Stimulated activated CD4-positive, alpha-beta T cell treated with anti-CD3 and anti-CD28 coated beads, Interleukin-1b, Interleukin-23, amount 100 ng/mL, for 1 hour (primary cell): ENCODE data around the gene CMC1.
A peak's percentile ranks its signal among the peaks of the same experiment; 100 is the strongest.
"Not testable (repeated sequence)": the region's sequence is repeated elsewhere in the genome, so short reads cannot be mapped to it uniquely, and the experiment has no call there.

Source experiments
- DNase-seq, 2 donors: peaks; one replicate each; pipeline ENCODE4 v3.0.0-alpha.2; 2020; ENCODE audit warnings: low read depth in 2 of 2

CMC1 gene, protein sequence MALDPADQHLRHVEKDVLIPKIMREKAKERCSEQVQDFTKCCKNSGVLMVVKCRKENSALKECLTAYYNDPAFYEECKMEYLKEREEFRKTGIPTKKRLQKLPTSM

GRCh38 chr3:28241221-28242160 lies at the start of gene CMC1:
CMC1 (plus strand) TSS chr3:28241619; CDS start chr3:28241794, 175 bp downstream.
- peak; percentile 62 to 89 for DNase-seq

DNA sequence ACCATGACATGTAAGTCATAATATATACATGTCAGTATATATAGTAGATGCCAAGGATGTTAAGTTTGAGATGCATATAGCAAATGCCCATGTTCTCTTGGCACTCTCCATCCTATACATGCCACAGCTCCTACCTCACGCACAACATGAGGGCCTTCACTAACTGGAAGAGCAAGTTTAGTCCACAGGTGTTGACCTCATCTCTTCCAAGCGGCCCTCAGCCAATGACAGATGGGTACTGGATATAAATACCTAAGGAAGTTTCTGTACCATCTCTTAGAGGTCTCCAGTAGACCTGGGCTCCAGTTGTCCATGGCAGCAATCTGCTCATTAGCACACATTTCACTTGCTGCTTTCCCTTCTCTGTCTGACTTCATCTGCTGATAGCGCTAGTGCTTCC lies 43.3 kb upstream of the CMC1 start:
- no peak for DNase-seq

- DNase-seq: no peak
Measured at GRCh38 chr3:28198974-28199373, 42.4 kb upstream of the CMC1 start.

- not testable (repeated sequence) for DNase-seq
Measured at GRCh38 chr3:28199643-28200042, 41.8 kb upstream of the CMC1 start.

GRCh38 chr3:28200366-28200848 lies 41.0 kb upstream of the CMC1 start:
- not testable (repeated sequence) for DNase-seq

DNA sequence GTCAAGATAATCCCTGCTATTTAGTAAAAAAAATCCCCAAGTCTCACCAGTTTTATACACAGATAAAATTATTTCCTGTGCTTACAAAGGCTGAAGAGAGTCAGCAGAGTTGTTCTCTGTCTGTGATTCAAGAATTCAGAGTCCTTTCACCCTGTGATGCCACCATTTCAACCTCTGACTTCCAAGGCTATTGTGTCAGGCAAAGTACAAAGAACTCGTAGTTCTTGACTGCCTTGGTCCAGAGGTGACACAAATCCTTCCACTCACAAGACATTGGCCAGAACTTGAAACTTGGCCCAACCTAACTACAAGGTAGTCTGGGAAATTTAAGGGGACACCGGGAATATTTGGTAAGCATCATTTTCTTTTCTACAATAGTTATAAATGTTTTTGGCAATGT lies 34.9 kb upstream of the CMC1 start:
- DNase-seq: no peak

DNA sequence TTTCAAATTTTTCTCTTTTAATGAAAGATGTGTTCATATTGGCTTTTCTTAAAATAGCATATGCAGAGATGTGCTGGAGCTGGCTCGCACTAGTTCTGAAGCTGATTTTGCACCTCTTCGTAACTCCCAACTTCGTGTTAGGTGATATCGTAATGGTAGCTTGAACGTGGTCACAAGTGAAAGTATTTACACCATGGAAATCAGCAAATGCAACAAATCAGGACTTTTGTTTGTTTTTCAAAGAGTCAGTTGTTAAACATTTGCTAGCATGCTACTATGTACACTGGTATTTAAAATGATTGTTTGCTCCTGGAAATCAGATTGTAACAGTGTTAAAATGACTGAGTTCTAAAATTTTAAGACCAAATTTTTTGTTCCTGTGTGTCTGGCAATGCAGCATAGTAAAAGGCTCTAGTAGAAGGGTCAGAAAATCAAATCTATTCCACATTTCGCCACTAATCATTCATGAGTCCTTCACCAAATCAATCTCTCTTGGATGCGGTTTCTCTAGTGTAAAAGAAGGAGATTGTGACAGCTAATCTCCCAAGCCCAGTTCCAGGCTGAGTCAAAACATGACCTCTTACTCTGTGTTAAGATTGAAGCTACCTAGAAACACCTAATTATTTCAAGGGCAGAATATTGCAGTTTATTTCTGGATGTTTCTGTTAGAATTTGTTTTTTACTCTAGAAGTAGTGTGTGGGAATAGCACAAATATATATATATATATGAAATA lies 34.3 kb upstream of the CMC1 start:
- DNase-seq: no peak

- no peak for DNase-seq
Measured at GRCh38 chr3:28210968-28211713, 30.3 kb upstream of the CMC1 start.

DNA sequence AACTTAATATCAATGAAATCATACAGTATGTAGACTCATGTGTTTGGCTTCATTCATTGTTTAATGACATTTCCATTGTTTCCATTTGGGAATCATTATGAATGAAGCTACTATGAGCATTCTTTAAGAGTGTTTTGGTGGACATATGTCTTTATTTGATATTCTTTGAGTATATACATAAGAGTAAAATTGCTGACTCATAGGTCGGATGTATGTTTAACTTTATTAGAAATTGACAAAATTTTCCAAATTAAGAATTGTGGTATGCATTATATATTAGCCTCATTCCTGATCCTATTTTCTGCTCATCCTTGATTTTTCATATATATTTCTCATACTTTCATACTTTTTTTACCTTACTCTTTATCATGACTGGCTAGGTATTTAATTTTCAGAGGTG lies 28.7 kb upstream of the CMC1 start:
- DNase-seq: no peak

DNA sequence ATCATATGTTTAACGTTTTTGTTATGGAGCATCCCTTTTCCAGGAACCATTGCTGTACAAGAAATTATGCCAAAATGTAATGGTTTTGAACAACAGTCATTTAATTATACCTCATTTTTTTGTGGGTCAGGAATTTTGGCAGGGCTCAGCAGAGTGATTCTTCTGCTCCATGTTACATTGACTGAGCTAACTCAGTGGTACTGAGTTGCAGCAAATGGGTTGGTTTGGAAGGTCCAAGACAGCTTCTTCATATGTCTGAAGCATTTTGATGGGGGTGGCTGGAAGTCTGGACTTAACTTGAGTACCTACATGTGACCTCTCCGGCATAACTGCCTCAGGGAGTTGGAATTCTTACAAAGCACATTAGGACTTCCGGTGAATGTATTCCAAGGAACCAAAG lies 26.0 kb upstream of the CMC1 start:
- no peak for DNase-seq

GRCh38 chr3:28218071-28218916 lies 23.1 kb upstream of the CMC1 start:
- DNase-seq: no peak

DNA sequence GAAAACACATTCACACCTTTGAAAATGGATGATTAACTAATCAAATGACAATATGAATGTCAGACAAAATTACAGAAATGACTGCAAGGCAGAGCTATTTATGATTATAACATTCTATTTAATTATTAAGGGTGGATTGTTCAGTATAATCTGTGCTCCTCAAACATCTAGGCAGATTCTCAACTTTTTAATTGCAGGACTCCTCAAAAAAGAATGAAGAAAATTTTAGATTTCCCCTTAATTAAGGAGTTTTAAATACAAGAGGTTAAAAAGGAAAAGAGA lies 22.6 kb upstream of the CMC1 start:
- DNase-seq: no peak

DNA sequence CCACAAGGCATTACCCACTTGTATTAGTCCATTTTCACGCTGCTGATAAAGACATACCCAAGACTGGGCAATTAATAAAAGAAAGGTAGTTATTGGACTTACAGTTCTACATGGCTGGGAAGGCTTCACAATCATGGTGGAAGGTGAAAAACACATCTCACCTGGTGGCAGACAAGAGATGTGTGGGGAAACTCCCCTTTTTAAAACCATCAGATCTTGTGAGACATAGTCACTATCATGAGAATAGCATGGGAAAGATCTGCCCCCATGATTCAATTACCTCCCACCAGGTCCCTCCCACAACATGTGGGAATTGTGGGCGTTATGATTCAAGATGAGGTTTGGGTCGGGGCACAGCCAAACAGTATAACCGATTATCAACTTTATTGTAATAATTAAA lies 17.0 kb upstream of the CMC1 start:
- no peak for DNase-seq

DNA sequence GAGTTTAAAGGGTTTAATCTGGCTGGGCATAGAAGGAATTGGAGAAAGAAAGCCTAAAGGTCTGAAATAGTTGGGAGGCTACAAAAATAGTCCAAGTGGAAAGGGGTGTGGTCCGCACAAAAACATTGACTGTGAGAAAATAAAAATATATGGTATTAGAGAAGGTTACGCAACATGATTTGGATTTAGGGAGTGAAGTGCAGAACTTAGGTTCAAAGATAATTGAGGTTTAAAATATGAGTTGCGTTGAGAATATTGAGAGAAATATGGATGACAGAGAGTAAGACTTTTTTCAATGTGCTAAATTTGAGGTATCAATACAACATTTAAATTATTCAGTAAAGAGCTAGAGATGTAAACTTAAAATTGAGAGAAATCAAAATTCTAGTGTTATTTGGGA lies 15.4 kb upstream of the CMC1 start:
- no peak for DNase-seq

DNA sequence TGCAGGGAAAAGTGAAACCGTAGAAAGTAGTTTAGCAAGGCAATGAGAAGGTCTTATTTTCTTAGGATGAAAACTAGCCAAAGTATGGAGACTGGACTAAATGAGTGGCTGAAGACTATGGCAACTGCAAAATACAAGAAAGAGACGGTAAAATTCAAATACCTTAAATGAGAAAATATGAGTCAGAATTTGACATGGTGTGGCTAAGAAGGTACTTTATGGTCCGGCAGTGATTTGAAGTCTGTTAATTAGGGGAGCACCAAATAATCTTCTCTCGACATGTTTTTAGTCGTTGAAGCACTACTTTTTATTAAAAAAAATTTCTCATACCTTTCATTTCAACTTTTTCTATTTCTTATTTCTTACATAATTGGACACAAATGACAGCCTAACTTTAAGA lies 12.8 kb upstream of the CMC1 start:
- no peak for DNase-seq

- DNase-seq: no peak
Measured at GRCh38 chr3:28232659-28233058, 8.8 kb upstream of the CMC1 start.

GRCh38 chr3:28234454-28234853 lies 7.0 kb upstream of the CMC1 start:
- DNase-seq: no peak

- DNase-seq: no peak
Measured at GRCh38 chr3:28239108-28239507, 2.3 kb upstream of the CMC1 start.

GRCh38 chr3:28240441-28240840 lies 978 bp upstream of the CMC1 start:
- no peak for DNase-seq

DNA sequence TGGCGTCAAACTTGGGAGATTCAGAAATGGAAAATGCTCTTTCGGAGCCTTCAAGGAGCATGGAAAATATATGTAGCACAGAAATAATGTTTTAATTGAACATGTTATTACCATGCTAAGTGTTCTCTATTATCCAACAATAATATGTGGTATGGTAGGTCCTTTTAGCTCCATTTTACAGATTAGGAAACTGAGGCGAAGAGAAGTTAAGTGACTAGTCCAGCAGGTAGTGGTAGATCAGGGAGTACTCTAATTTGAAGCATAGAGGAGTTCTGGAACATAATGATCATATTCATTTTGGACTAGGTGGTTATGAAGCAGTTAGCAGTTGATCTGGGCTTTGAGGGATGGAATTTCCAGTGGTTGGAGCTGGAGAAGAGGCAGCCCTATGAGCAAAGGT lies 1.1 kb downstream of the CMC1 start:
- no peak for DNase-seq

DNA sequence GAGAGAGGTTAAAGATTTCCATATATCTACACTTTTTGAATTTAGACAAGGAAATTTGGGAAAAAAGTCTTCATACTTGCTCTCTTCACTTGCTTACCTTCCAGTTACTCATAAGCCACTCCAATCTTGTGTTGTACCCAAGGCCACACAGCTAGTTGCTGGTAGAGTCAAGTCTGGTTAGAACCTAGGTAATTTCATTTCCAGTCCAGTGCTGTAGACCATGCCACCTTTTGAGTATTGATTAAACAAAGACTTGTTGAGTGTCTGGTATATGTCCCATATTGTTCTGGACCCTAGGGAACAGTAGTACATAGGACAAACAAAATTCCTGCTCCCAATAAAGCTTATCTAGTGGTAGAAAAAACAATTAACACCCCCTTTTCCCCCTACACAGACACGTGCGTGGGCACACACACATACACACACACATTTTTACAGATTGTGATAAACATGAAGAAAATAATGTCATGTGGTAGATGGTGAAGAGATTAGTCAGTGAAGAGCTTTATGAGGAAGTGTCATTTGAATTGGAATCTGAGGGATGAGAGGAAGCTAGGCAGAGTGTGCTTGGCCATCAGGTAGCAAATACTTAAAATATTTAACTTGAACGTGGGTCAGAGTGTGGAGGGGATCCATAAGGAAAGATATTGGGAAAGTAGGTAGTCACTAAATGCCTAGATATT lies 2.1 kb downstream of the CMC1 start:
- no peak for DNase-seq
